B cell (primary cell): ENCODE data around the gene CHST15. TPM values are rescaled to one million over a fixed set of nuclear protein-coding genes. Genes with fewer than 3 reads are reported as not detected.

Experiments
- ATAC-seq: fragments of 200-7000 bp; cut with Tn5 transposase; one replicate; pipeline ENCODE4 v1.10.0; 2021; ENCODE audit warnings: low read depth, mild to moderate bottlenecking, moderate number of reproducible peaks, moderate library complexity
- CTCF ChIA-PET: fragments of 350-600 bp; sonication (Branson Sonifier 250); formaldehyde crosslinking; loops from one replicate; lab custom pipeline; 2021; ENCODE audit warnings: antibody characterized with exemption, inconsistent platforms; lab: Charles Lee
- POLR2A ChIA-PET: fragments of 350-600 bp; sonication (Branson Sonifier 250); formaldehyde crosslinking; loops from one replicate; lab custom pipeline; 2021; ENCODE audit warnings: antibody characterized with exemption; lab: Charles Lee
- DNase-seq: peaks from one replicate; pipeline ENCODE4 v3.0.0; 2013
- H2AFZ ChIP-seq: 2 replicates; pipeline ENCODE4 v1.6.1; 2012; ENCODE audit warnings: mild to moderate bottlenecking, low read depth, low read length; ENCODE audit not compliant: insufficient read depth, poor library complexity, severe bottlenecking
- H3K27ac ChIP-seq, 2 donors: 1 replicate in 1 of 2; 2 replicates in 1 of 2; pipeline ENCODE4 v1.5.1; 2012 to 2013; ENCODE audit warnings: low read length in 2 of 2, mild to moderate bottlenecking in 2 of 2, moderate library complexity in 1 of 2
- H3K27me3 ChIP-seq, 4 experiments: fragments of 200-600 bp in 1 of 4; sonication (generic) in 1 of 4; replicated peaks in 1 of 4; 1 replicate in 2 of 4; 2 replicates in 2 of 4; pipeline versions ENCODE4 v1.6.1 to v1.7.0; 2013 to 2016; ENCODE audit warnings: low read length in 3 of 4, mild to moderate bottlenecking in 2 of 4, mixed read lengths in 1 of 4, moderate library complexity in 1 of 4; ENCODE audit not compliant: insufficient read depth in 4 of 4, control insufficient read depth in 3 of 4; ENCODE audit errors: control extremely low read depth in 1 of 4
- H3K36me3 ChIP-seq, 2 experiments: replicated peaks in 1 of 2; 1 replicate in 1 of 2; 2 replicates in 1 of 2; pipeline versions ENCODE4 v1.6.1 to v1.7.1; 2013; ENCODE audit warnings: low read length in 1 of 2; ENCODE audit not compliant: insufficient read depth in 2 of 2, control insufficient read depth in 1 of 2; ENCODE audit errors: control extremely low read depth in 1 of 2, extremely low read depth in 1 of 2
- H3K4me1 ChIP-seq, 2 donors: fragments of 200-600 bp in 1 of 2; sonication (generic) in 1 of 2; 1 replicate in 1 of 2; 2 replicates in 1 of 2; pipeline versions ENCODE4 v1.5.1 to v1.6.1; 2013 to 2017; ENCODE audit warnings: low read length in 2 of 2; ENCODE audit not compliant: control insufficient read depth in 2 of 2, insufficient read depth in 2 of 2
- H3K4me2 ChIP-seq: replicated peaks from 2 replicates; pipeline ENCODE3; 2012; ENCODE audit warnings: mild to moderate bottlenecking, low read depth, low read length; ENCODE audit not compliant: poor library complexity, severe bottlenecking
- H3K4me3 ChIP-seq, 5 experiments: fragments of 200-600 bp in 1 of 5; sonication (generic) in 1 of 5; 1 replicate in 3 of 5; 2 replicates in 2 of 5; pipeline versions ENCODE4 v1.5.1 to v1.7.0; 2011 to 2016; ENCODE audit warnings: low read length in 4 of 5, mild to moderate bottlenecking in 4 of 5, low read depth in 2 of 5, control low read depth in 1 of 5, moderate library complexity in 1 of 5; ENCODE audit not compliant: insufficient read depth in 1 of 5; ENCODE audit errors: control extremely low read depth in 1 of 5, extremely low read depth in 1 of 5
- H3K79me2 ChIP-seq: fragments of 200-600 bp; sonication (generic); one replicate; pipeline ENCODE4 v1.6.0; 2016; ENCODE audit warnings: low read length; ENCODE audit not compliant: control insufficient read depth, insufficient read depth
- H3K9ac ChIP-seq: fragments of 200-600 bp; sonication (generic); 2 replicates; pipeline ENCODE4 v1.6.1; 2017; ENCODE audit warnings: mild to moderate bottlenecking, low read length, moderate library complexity
- H3K9me3 ChIP-seq, 3 donors: one replicate each; pipeline versions ENCODE4 v1.6.1 to v1.7.1; 2013; ENCODE audit warnings: low read length in 2 of 3; ENCODE audit not compliant: control insufficient read depth in 2 of 3, insufficient read depth in 1 of 3; ENCODE audit errors: control extremely low read depth in 1 of 3
- H4K20me1 ChIP-seq: 2 replicates; pipeline ENCODE4 v1.6.0; 2012; ENCODE audit warnings: mild to moderate bottlenecking, low read length; ENCODE audit not compliant: insufficient read depth, control insufficient read depth, poor library complexity, severe bottlenecking
- H3K27ac Mint-ChIP-seq: one replicate; pipeline ENCODE4 v1.8.0; 2021; ENCODE audit warnings: mixed read lengths
- H3K27me3 Mint-ChIP-seq: one replicate; pipeline ENCODE4 v1.8.0; 2021; ENCODE audit warnings: mixed read lengths
- H3K4me1 Mint-ChIP-seq: one replicate; pipeline ENCODE4 v1.8.0; 2021; ENCODE audit warnings: mixed read lengths
- H3K4me3 Mint-ChIP-seq: one replicate; pipeline ENCODE4 v1.8.0; 2021; ENCODE audit warnings: mixed read lengths
- H3K9me3 Mint-ChIP-seq: one replicate; pipeline ENCODE4 v1.8.0; 2022; ENCODE audit warnings: mixed read lengths; ENCODE audit not compliant: insufficient read depth
- CTCF ChIP-seq: fragments of 200-600 bp; IDR thresholded peaks from one replicate; pipeline ENCODE4 v1.8.0; 2022; ENCODE audit warnings: antibody characterized with exemption, mild to moderate bottlenecking
- EZH2 ChIP-seq: IDR thresholded peaks from 2 replicates; pipeline ENCODE4 v1.6.1; 2012; ENCODE audit warnings: borderline replicate concordance, low read depth, mild to moderate bottlenecking, moderate library complexity, low read length; ENCODE audit not compliant: insufficient read depth, poor library complexity, severe bottlenecking
- WGBS: methylation state at CpG from one replicate; pipeline ENCODE4 v1.1.5; 2013; ENCODE audit warnings: missing lambda C conversion rate; ENCODE audit not compliant: insufficient coverage; 5-methylcytosine and 5-hydroxymethylcytosine counted together
- intact Hi-C: fragments of 100-400 bp; cut with micrococcal nuclease; formaldehyde crosslinking; loops from one replicate; pipeline ENCODE4 v1.10.0; 2022
- polyA plus RNA-seq: library from polyadenylated mRNA; depleted of rRNA; stranded (reverse); fragments of >200 nt; gene quantifications from 2 replicates; pipeline ENCODE4 v1.2.3, GENCODE V29; 2012
- total RNA-seq, 2 donors: library from RNA; stranded (reverse); fragments of 120-200 nt in 1 of 2; gene quantifications; 1 replicate in 1 of 2; 2 replicates in 1 of 2; pipeline versions ENCODE4 v1.2.3 to v1.2.4, GENCODE V29; 2013 to 2022

CHST15 gene
- total and polyA plus RNA-seq, 2 donors (not counting 1 experiment from before 2014, with no cell fraction given): 17.9 to 75.4 TPM

GRCh38 chr10:123998197-123999141 lies 94.9 kb downstream of the CHST15 start:
- WGBS: 92% methylated on average over 7 of the region's 11 CpGs
- H4K20me1 ChIP-seq: no peaks in the 10 kb centered on the region
- H3K9me3 Mint-ChIP-seq: no peaks in the 10 kb centered on the region
- H3K27me3 Mint-ChIP-seq: peaks cover 12% of the 10 kb centered on the region
- POLR2A ChIA-PET: interaction anchor here (0.6 kb wide), 1 partner anchor 802 kb away, joined by 3 read pairs; no protein-coding TSS in a partner anchor
- peaks cover 37% of the 10 kb centered on the region for H3K4me1 Mint-ChIP-seq
- intact Hi-C loops: loop anchor here (5.0 kb wide), 1 partner anchor 534 kb away; no protein-coding TSS in a partner anchor
- H3K27me3 ChIP-seq: peaks cover 0 to 12% (median 8%) of the 10 kb centered on the region in 4 experiments
- no peak overlapping the region for H3K27ac ChIP-seq
- peaks cover 25 to 32% of the 10 kb centered on the region in 2 donors for H3K4me1 ChIP-seq
- H3K79me2 ChIP-seq: no peaks in the 10 kb centered on the region
- H3K4me3 ChIP-seq: no peak overlapping the region
- no peak for TF ChIP-seq CTCF
- no peak for TF ChIP-seq EZH2
- H3K27ac Mint-ChIP-seq: peak overlapping the region; percentile 17
- DNase-seq (no peak), ATAC-seq (no peak)
- no peak overlapping the region for H3K9ac ChIP-seq
- no peak overlapping the region for H2AFZ ChIP-seq
- H3K4me2 ChIP-seq: no peak overlapping the region
- no peaks in the 10 kb centered on the region for H3K9me3 ChIP-seq
- no peak overlapping the region for H3K4me3 Mint-ChIP-seq
- H3K36me3 ChIP-seq: no peaks in the 10 kb centered on the region
- CTCF ChIA-PET: interaction anchor here (1.0 to 6.1 kb wide), 8 partner anchors 28 to 747 kb away, joined by 3 to 365 read pairs (median 55); partner anchors contain the start of genes CHST15 and FAM53B
